SU-DHL-6 (cell line): ENCODE data around the gene LMAN2L.

Experiments used
- H2AFZ ChIP-seq: fragments of 200-600 bp; sonication (generic); 2 replicates; pipeline ENCODE4 v1.6.1; 2014; ENCODE audit warnings: low read depth, mild to moderate bottlenecking, moderate library complexity, mixed read lengths, antibody characterized with exemption, low read length; ENCODE audit not compliant: severe bottlenecking
- H3F3A ChIP-seq: fragments of 200-600 bp; shearing (Covaris generic); 2 replicates; pipeline ENCODE4 v1.6.0; 2016; ENCODE audit warnings: antibody characterized with exemption, mild to moderate bottlenecking; ENCODE audit not compliant: insufficient read depth
- H3K27ac ChIP-seq: fragments of 200-600 bp; sonication (generic); 2 replicates; pipeline ENCODE4 v1.5.1; 2016; ENCODE audit warnings: low read depth, mild to moderate bottlenecking, low read length, moderate library complexity, mixed read lengths
- H3K27me3 ChIP-seq: fragments of 200-600 bp; sonication (generic), shearing (Covaris generic); 2 replicates; pipeline ENCODE4 v1.6.0; 2014; ENCODE audit warnings: mild to moderate bottlenecking, low read length
- H3K36me3 ChIP-seq: fragments of 200-600 bp; sonication (generic); 2 replicates; pipeline ENCODE4 v1.6.1; 2014; ENCODE audit warnings: mild to moderate bottlenecking, low read length, mixed read lengths
- H3K4me2 ChIP-seq: fragments of 300-600, 200-600 bp; shearing (Covaris generic), sonication (generic); 2 replicates; pipeline ENCODE4 v1.6.0; 2014; ENCODE audit warnings: low read length, low read depth, mild to moderate bottlenecking; ENCODE audit not compliant: poor library complexity, severe bottlenecking
- H3K4me3 ChIP-seq: fragments of 200-600 bp; sonication (generic); 2 replicates; pipeline ENCODE4 v1.5.1; 2014; ENCODE audit warnings: antibody characterized with exemption, low read length, mild to moderate bottlenecking, mixed read lengths; ENCODE audit not compliant: insufficient read depth, poor library complexity, severe bottlenecking
- H3K79me2 ChIP-seq: fragments of 200-600 bp; sonication (generic); 2 replicates; pipeline ENCODE4 v1.6.1; 2014; ENCODE audit warnings: mild to moderate bottlenecking, low read length, moderate library complexity; ENCODE audit not compliant: insufficient read depth
- H3K9ac ChIP-seq: fragments of 200-600 bp; sonication (generic); 2 replicates; pipeline ENCODE4 v1.7.0; 2014; ENCODE audit warnings: mild to moderate bottlenecking, low read length
- H3K9me2 ChIP-seq: fragments of 200-600 bp; sonication (generic); replicated peaks from 2 replicates; pipeline ENCODE4 v1.6.1; 2014; ENCODE audit warnings: low read length; ENCODE audit not compliant: insufficient read depth
- H3K9me3 ChIP-seq: fragments of 200-600 bp; sonication (generic); 2 replicates; pipeline ENCODE4 v1.6.1; 2014; ENCODE audit warnings: low read length, mixed read lengths; ENCODE audit not compliant: insufficient read depth
- H4K20me1 ChIP-seq: fragments of 200-600 bp; sonication (generic); 2 replicates; pipeline ENCODE4 v1.6.1; 2014; ENCODE audit warnings: low read depth, mild to moderate bottlenecking, antibody characterized with exemption, low read length, moderate library complexity, mixed read lengths
- CTCF ChIP-seq: fragments of 200-600 bp; sonication (generic); IDR thresholded peaks from one replicate; pipeline ENCODE4 v1.5.1; 2017; ENCODE audit warnings: antibody characterized with exemption, mild to moderate bottlenecking, low read length, moderate library complexity; ENCODE audit not compliant: insufficient read depth, poor library complexity, severe bottlenecking
- EZH2phosphoT487 ChIP-seq: fragments of 200-600 bp; sonication (generic), shearing (Covaris generic); conservative IDR thresholded peaks from 2 replicates; pipeline ENCODE4 v1.6.1; 2018; ENCODE audit warnings: mild to moderate bottlenecking, antibody characterized with exemption, low read length, moderate library complexity, mixed read lengths

Gene LMAN2L

GRCh38 chr2:96754317-96754716, 14.5 kb upstream of the LMAN2L start:
- TF ChIP-seq EZH2phosphoT487 (no peak), CTCF (no peak)
- peaks cover 3% of the 10 kb centered on the region; the same call in 1 of the 2 replicates for H3F3A ChIP-seq
- no peak overlapping the region for H3K9ac ChIP-seq
- no peak overlapping the region for H3K4me2 ChIP-seq
- no peak overlapping the region for H3K4me3 ChIP-seq
- no peaks in the 10 kb centered on the region for H3K27me3 ChIP-seq
- H3K36me3 ChIP-seq, result no peaks in the 10 kb centered on the region
- H3K9me2 ChIP-seq, result no peaks in the 10 kb centered on the region
- no peaks in the 10 kb centered on the region for H3K79me2 ChIP-seq
- H2AFZ ChIP-seq, result no peak overlapping the region
- no peaks in the 10 kb centered on the region for H4K20me1 ChIP-seq
- no peaks in the 10 kb centered on the region for H3K9me3 ChIP-seq
- no peak overlapping the region for H3K27ac ChIP-seq

GRCh38 chr2:96753661-96754282, 13.9 kb upstream of the LMAN2L start:
- Histone ChIP-seq H3K4me2 (no peak overlapping the region), H3F3A (peaks cover under 1% of the 10 kb centered on the region; the same call in 1 of the 2 replicates), H3K27me3 (no peaks in the 10 kb centered on the region), H3K4me3 (no peak overlapping the region), H3K9me2 (no peaks in the 10 kb centered on the region), H2AFZ (no peak overlapping the region), H3K9ac (no peak overlapping the region), H3K79me2 (no peaks in the 10 kb centered on the region), H3K27ac (no peak overlapping the region), H3K36me3 (no peaks in the 10 kb centered on the region), H3K9me3 (no peaks in the 10 kb centered on the region), H4K20me1 (no peaks in the 10 kb centered on the region)
- TF ChIP-seq EZH2phosphoT487, result no peak
- TF ChIP-seq CTCF, result no peak

- TF ChIP-seq CTCF (no peak), EZH2phosphoT487 (no peak)
- no peaks in the 10 kb centered on the region for H3K27me3 ChIP-seq
- H3K9me3 ChIP-seq, result no peaks in the 10 kb centered on the region
- H3K27ac ChIP-seq, result no peak overlapping the region
- no peak overlapping the region for H3K9ac ChIP-seq
- no peak overlapping the region for H3K4me2 ChIP-seq
- H3F3A ChIP-seq, result no peaks in the 10 kb centered on the region
- no peaks in the 10 kb centered on the region for H3K36me3 ChIP-seq
- H3K9me2 ChIP-seq, result no peaks in the 10 kb centered on the region
- no peaks in the 10 kb centered on the region for H4K20me1 ChIP-seq
- H3K4me3 ChIP-seq, result no peak overlapping the region
- no peak overlapping the region for H2AFZ ChIP-seq
- no peaks in the 10 kb centered on the region for H3K79me2 ChIP-seq
Observed at GRCh38 chr2:96751800-96752199, 11.9 kb upstream of the LMAN2L start.
